DOHH2 (cell line): ENCODE measurements around the gene CNTNAP5.

ENCODE experiments used
- H3F3A ChIP-seq: fragments of 200-600 bp; sonication (generic), shearing (Covaris generic); 2 replicates; pipeline ENCODE4 v1.6.0; 2016; ENCODE audit warnings: antibody characterized with exemption, mild to moderate bottlenecking; ENCODE audit not compliant: control insufficient read depth, insufficient read depth
- H3K27ac ChIP-seq: fragments of 200-600 bp; sonication (generic); 2 replicates; pipeline ENCODE4 v1.5.1; 2014; ENCODE audit warnings: low read depth, mild to moderate bottlenecking, low read length, moderate library complexity
- H3K27me3 ChIP-seq: fragments of 200-600 bp; sonication (generic); 2 replicates; pipeline ENCODE4 v1.6.1; 2014; ENCODE audit warnings: mild to moderate bottlenecking, low read length, mixed read lengths; ENCODE audit not compliant: control insufficient read depth
- H3K36me3 ChIP-seq: fragments of 200-600 bp; sonication (generic); 2 replicates; pipeline ENCODE4 v1.6.1; 2014; ENCODE audit warnings: mild to moderate bottlenecking, low read length, moderate library complexity, mixed read lengths; ENCODE audit not compliant: control insufficient read depth
- H3K4me1 ChIP-seq: fragments of 200-600 bp; sonication (generic); 2 replicates; pipeline ENCODE4 v1.6.1; 2014; ENCODE audit warnings: mild to moderate bottlenecking, low read length, mixed read lengths; ENCODE audit not compliant: control insufficient read depth
- H3K4me2 ChIP-seq: fragments of 200-600 bp; sonication (generic); 2 replicates; pipeline ENCODE4 v1.6.0; 2014; ENCODE audit warnings: mild to moderate bottlenecking, low read length, moderate library complexity
- H3K4me3 ChIP-seq: fragments of 200-600 bp; sonication (generic); 2 replicates; pipeline ENCODE4 v1.5.1; 2014; ENCODE audit warnings: mild to moderate bottlenecking, low read length, mixed read lengths
- H3K79me2 ChIP-seq: fragments of 200-600 bp; sonication (generic); 2 replicates; pipeline ENCODE4 v1.6.1; 2014; ENCODE audit warnings: mild to moderate bottlenecking, low read length, mixed read lengths; ENCODE audit not compliant: control insufficient read depth
- H3K9me2 ChIP-seq: fragments of 200-600 bp; sonication (generic); replicated peaks from 2 replicates; pipeline ENCODE4 v1.6.1; 2014; ENCODE audit warnings: mild to moderate bottlenecking, low read length, mixed read lengths; ENCODE audit not compliant: control insufficient read depth
- H3K9me3 ChIP-seq: fragments of 200-600 bp; sonication (generic); 2 replicates; pipeline ENCODE4 v1.6.1; 2014; ENCODE audit warnings: antibody characterized with exemption, low read length, mixed read lengths; ENCODE audit not compliant: control insufficient read depth, insufficient read depth
- H4K20me1 ChIP-seq: fragments of 200-600 bp; sonication (generic); 2 replicates; pipeline ENCODE4 v1.6.0; 2014; ENCODE audit warnings: low read depth, mild to moderate bottlenecking, antibody characterized with exemption, low read length, moderate library complexity; ENCODE audit not compliant: control insufficient read depth, insufficient read depth
- CTCF ChIP-seq: fragments of 200-600 bp; sonication (generic); IDR thresholded peaks from one replicate; pipeline ENCODE4 v1.5.1; 2014; ENCODE audit warnings: antibody characterized with exemption, mild to moderate bottlenecking, low read depth, low read length; ENCODE audit not compliant: poor library complexity, severe bottlenecking
- EZH2phosphoT487 ChIP-seq: fragments of 200-600 bp; sonication (generic); IDR thresholded peaks from 2 replicates; pipeline ENCODE4 v1.6.1; 2017; ENCODE audit warnings: borderline replicate concordance, mild to moderate bottlenecking, antibody characterized with exemption, low read length, moderate library complexity, mixed read lengths

CNTNAP5 gene

GRCh38 chr2:124898827-124899226 is 873.7 kb downstream of the CNTNAP5 start:
- no peaks in the 10 kb centered on the region for H3K36me3 ChIP-seq
- H3K4me3 ChIP-seq, result no peak overlapping the region
- H3K4me2 ChIP-seq, result no peak overlapping the region
- no peak overlapping the region for H3K27ac ChIP-seq
- no peak for TF ChIP-seq CTCF
- no peaks in the 10 kb centered on the region for H3F3A ChIP-seq
- no peaks in the 10 kb centered on the region for H4K20me1 ChIP-seq
- no peaks in the 10 kb centered on the region for H3K9me2 ChIP-seq
- no peaks in the 10 kb centered on the region for H3K4me1 ChIP-seq
- H3K79me2 ChIP-seq, result no peaks in the 10 kb centered on the region
- H3K9me3 ChIP-seq, result no peaks in the 10 kb centered on the region
- no peaks in the 10 kb centered on the region for H3K27me3 ChIP-seq

GRCh38 chr2:124908411-124908810 is 883.3 kb downstream of the CNTNAP5 start:
- Histone ChIP-seq H3K4me2 (no peak overlapping the region), H4K20me1 (no peaks in the 10 kb centered on the region), H3K27me3 (no peaks in the 10 kb centered on the region), H3K27ac (no peak overlapping the region), H3K4me3 (no peak overlapping the region), H3K9me2 (no peaks in the 10 kb centered on the region), H3K36me3 (no peaks in the 10 kb centered on the region), H3F3A (no peaks in the 10 kb centered on the region), H3K9me3 (no peaks in the 10 kb centered on the region), H3K79me2 (no peaks in the 10 kb centered on the region), H3K4me1 (no peaks in the 10 kb centered on the region)
- TF ChIP-seq EZH2phosphoT487 (no peak), CTCF (no peak)

- Histone ChIP-seq H3F3A (no peaks in the 10 kb centered on the region), H3K4me3 (no peak overlapping the region), H3K79me2 (no peaks in the 10 kb centered on the region), H4K20me1 (no peaks in the 10 kb centered on the region), H3K9me2 (no peaks in the 10 kb centered on the region), H3K36me3 (no peaks in the 10 kb centered on the region), H3K27ac (no peak overlapping the region), H3K4me1 (no peaks in the 10 kb centered on the region), H3K4me2 (no peak overlapping the region), H3K27me3 (no peaks in the 10 kb centered on the region), H3K9me3 (no peaks in the 10 kb centered on the region)
- no peak for TF ChIP-seq EZH2phosphoT487
- TF ChIP-seq CTCF, result no peak
Measured at GRCh38 chr2:124911560-124911959, 886.5 kb downstream of the CNTNAP5 start.

GRCh38 chr2:124913868-124914267 is 888.8 kb downstream of the CNTNAP5 start:
- no peak overlapping the region for H3K4me2 ChIP-seq
- TF ChIP-seq CTCF, result no peak
- no peak for TF ChIP-seq EZH2phosphoT487
- H3F3A ChIP-seq, result no peaks in the 10 kb centered on the region
- no peaks in the 10 kb centered on the region for H4K20me1 ChIP-seq
- no peaks in the 10 kb centered on the region for H3K36me3 ChIP-seq
- H3K4me3 ChIP-seq, result no peak overlapping the region
- no peaks in the 10 kb centered on the region for H3K27me3 ChIP-seq
- no peaks in the 10 kb centered on the region for H3K4me1 ChIP-seq
- no peak overlapping the region for H3K27ac ChIP-seq
- no peaks in the 10 kb centered on the region for H3K9me3 ChIP-seq
- no peaks in the 10 kb centered on the region for H3K79me2 ChIP-seq
- no peaks in the 10 kb centered on the region for H3K9me2 ChIP-seq
